Measurements from ENCODE around the gene KRTAP16-1.
"Not testable (repeated sequence)": the region's sequence is repeated elsewhere in the genome, so short reads cannot be mapped to it uniquely, and the experiment has no call there.

DNA sequence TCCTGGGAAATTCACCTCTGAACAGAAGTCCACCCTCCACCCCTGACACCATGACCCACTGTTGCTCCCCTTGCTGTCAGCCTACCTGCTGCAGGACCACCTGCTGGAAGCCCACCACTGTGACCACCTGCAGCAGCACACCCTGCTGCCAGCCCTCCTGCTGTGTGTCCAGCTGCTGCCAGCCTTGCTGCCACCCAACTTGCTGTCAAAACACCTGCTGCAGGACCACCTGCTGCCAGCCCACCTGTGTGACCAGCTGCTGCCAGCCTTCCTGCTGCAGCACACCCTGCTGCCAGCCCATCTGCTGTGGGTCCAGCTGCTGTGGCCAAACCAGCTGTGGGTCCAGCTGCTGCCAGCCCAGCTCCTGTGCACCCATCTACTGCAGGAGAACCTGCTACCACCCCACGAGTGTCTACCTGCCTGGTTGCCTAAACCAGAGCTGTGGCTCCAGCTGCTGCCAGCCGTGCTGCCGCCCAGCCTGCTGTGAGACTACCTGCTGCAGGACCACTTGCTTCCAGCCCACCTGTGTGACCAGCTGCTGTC, 33.4 kb downstream of the KRTAP16-1 start, which contains the start of gene KRTAP9-7:
- TF ChIP-seq EZH2 (optimal IDR thresholded peaks at IDR 0.05; ENCODE audit: low read depth, low read length) = not testable (repeated sequence)
- TF ChIP-seq, protein P1, sequence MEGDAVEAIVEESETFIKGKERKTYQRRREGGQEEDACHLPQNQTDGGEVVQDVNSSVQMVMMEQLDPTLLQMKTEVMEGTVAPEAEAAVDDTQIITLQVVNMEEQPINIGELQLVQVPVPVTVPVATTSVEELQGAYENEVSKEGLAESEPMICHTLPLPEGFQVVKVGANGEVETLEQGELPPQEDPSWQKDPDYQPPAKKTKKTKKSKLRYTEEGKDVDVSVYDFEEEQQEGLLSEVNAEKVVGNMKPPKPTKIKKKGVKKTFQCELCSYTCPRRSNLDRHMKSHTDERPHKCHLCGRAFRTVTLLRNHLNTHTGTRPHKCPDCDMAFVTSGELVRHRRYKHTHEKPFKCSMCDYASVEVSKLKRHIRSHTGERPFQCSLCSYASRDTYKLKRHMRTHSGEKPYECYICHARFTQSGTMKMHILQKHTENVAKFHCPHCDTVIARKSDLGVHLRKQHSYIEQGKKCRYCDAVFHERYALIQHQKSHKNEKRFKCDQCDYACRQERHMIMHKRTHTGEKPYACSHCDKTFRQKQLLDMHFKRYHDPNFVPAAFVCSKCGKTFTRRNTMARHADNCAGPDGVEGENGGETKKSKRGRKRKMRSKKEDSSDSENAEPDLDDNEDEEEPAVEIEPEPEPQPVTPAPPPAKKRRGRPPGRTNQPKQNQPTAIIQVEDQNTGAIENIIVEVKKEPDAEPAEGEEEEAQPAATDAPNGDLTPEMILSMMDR (IDR thresholded peaks at IDR 0.05; ENCODE audit: low read length) = not testable (repeated sequence)
